Subcutaneous adipose tissue (tissue), 4 donors: ENCODE results near the gene AHR. TPM values are rescaled to one million over a fixed set of nuclear protein-coding genes. Genes with fewer than 3 reads are reported as not detected.

Experiments used
- CTCF ChIP-seq: fragments of 450-650 bp; IDR thresholded peaks from one replicate; pipeline ENCODE4 v1.5.1; 2016; ENCODE audit warnings: low read depth, mild to moderate bottlenecking, control low read depth, antibody characterized with exemption, moderate library complexity
- total RNA-seq, 4 donors: library from RNA; depleted of rRNA; stranded (reverse); fragments of >200 nt; gene quantifications; one replicate each; pipeline ENCODE4 v1.1.0, GENCODE V29; 2016

Gene AHR
- total RNA-seq, 4 donors from 2014 or later: 72.3 to 166 (median 109) TPM

DNA sequence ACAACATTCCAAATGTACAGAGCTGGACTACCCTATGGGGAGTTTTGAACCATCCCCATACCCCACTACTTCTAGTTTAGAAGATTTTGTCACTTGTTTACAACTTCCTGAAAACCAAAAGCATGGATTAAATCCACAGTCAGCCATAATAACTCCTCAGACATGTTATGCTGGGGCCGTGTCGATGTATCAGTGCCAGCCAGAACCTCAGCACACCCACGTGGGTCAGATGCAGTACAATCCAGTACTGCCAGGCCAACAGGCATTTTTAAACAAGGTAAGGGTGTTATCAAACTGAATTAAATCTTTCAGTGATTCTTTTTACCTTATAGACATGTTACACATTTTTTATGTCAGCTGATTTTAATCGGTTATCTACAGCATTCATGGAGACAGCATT, 41.5 kb downstream of the AHR start:
- no peak for TF ChIP-seq CTCF

DNA sequence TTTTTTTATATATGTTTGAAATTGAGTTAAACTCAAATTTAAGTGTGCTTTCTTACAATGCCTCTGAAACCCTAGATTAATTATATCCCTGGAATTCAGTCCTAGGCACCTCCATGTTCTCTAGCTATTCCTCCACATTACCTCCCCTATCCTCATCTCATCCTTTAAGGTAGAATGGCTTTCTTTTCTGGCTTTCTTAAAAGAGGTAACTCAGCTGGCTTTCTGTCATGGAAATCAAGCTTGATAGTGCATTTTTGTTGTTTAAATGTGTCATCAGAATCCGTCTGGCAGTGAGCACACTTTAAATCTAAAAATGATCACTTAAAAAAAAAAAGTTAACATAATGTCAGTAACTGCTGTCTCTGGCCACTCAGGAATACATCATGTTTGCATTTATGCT, 42.2 kb downstream of the AHR start:
- no peak for TF ChIP-seq CTCF

GRCh38 chr7:17342756-17343155, 44.3 kb downstream of the AHR start:
- no peak for TF ChIP-seq CTCF

DNA sequence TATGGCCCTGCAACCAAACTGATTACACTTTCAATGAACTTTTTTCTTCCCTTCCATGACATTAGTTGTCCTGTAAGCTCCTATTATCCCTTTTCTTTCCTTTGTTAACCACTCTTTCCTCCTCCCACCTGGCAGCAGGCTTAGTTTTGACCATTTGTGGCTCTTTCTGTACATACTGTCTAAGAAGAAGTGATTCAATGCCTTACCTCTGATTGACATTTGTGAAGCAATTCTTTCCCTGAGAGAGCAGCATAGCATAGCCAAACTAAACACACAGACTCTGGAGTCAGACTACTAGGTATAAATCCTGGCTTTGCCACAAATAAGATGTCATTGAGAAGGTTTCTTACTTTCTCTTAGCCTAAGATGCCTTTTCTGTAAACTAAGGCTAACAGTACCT, 48.9 kb downstream of the AHR start:
- no peak for TF ChIP-seq CTCF

GRCh38 chr7:17354473-17354872, 56.0 kb downstream of the AHR start:
- no peak for TF ChIP-seq CTCF

DNA sequence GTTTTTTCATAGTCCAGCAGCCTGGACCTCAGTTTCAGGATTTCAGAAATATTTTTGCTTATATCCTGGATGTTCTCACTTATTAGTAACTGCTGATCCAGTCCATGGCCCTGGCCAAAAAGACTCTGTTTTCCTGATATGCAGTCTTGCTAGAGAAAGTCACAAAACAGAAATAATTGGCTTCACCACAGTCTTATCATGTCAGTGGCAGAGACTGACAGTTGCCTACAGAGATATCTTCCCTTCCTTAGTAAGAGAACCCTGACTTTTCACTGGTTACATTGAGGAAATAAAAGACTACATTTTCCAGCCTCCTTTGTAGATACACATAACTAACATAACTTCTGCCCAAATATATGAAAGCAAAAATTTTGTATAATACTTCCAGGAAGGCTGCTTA, 56.6 kb downstream of the AHR start:
- TF ChIP-seq CTCF: no peak

DNA sequence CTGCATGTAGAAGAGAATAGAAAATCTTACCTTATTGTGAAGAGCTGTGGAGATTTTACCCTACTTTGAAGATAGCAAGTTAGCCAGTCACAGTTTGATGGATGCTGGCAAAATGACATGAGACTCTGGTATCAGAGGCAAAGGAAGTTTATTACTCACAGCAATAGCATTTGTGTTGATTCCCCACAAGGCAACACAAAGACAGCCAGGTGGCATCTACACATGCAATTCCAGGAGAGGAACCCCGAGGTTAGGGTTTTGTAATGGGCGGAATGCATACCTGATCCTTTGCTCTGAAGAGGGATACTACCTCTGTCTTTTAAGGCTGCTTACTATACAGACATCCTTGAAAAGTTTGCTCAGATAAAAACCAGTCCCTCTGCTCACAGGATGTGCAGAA, 59.5 kb downstream of the AHR start:
- no peak for TF ChIP-seq CTCF

GRCh38 chr7:17359610-17360009, 61.2 kb downstream of the AHR start:
- no peak for TF ChIP-seq CTCF
